GM12878 (cell line): Measurements from ENCODE around the gene THAP11. TPM values are rescaled to one million over a fixed set of nuclear protein-coding genes. Genes with fewer than 3 reads are reported as not detected.

Experiments
- ATAC-seq: fragments of 200-7000 bp; cut with Tn5 transposase; 3 replicates; pipeline ENCODE4 v1.9.1; 2020; ENCODE audit warnings: mild to moderate bottlenecking, moderate library complexity
- BruUV-seq: library from RNA; stranded (reverse); fragments of 400-500 nt; replicated peaks from 2 replicates; lab custom pipeline; 2021; lab: Mats Ljungman, UMichigan
- CTCF ChIA-PET: fragments of 300-600 bp; sonication (Branson Sonifier 250); formaldehyde crosslinking; extraction: SDS; loops from one replicate; lab custom pipeline; 2021; ENCODE audit warnings: inconsistent platforms; lab: Yijun Ruan, JAX
- POLR2A ChIA-PET: fragments of 350-600 bp; formaldehyde crosslinking; extraction: SDS; loops from one replicate; lab custom pipeline; 2021; ENCODE audit warnings: inconsistent platforms; lab: Charles Lee
- RAD21 ChIA-PET: fragments of 300-600 bp; sonication (Branson Sonifier 250); formaldehyde crosslinking; loops from one replicate; lab custom pipeline; 2023; ENCODE audit warnings: antibody characterized with exemption; ENCODE audit not compliant: unreplicated experiment; lab: Charles Lee
- SMC1A ChIA-PET: fragments of 300-600 bp; sonication (Branson Sonifier 250); formaldehyde crosslinking; loops from one replicate; lab custom pipeline; 2023; ENCODE audit not compliant: unreplicated experiment, uncharacterized antibody; lab: Charles Lee
- DNase-seq: peaks from one replicate; pipeline ENCODE4 v3.0.0-alpha.2; 2011; ENCODE audit warnings: low read depth, low spot score
- FAIRE-seq: peaks from 3 replicates; lab custom pipeline; 2011; peaks lifted over from hg19 to GRCh38; lab: Jason Lieb, UNC
- H2AFZ ChIP-seq: 2 replicates; pipeline ENCODE4 v1.6.0; 2011; ENCODE audit warnings: low read depth, low read length, control low read depth; ENCODE audit not compliant: control insufficient read depth
- H3K27ac ChIP-seq: 2 replicates; pipeline ENCODE4 v1.5.1; 2011; ENCODE audit warnings: control low read depth; ENCODE audit not compliant: control insufficient read depth, insufficient read depth
- H3K27me3 ChIP-seq, 2 experiments: replicated peaks in 1 of 2; 2 replicates each; pipeline versions ENCODE4 v1.6.0 to v1.6.1; 2011; ENCODE audit warnings: low read length in 1 of 2; ENCODE audit not compliant: control insufficient read depth in 2 of 2, insufficient read depth in 2 of 2
- H3K36me3 ChIP-seq, 2 experiments: 2 replicates each; pipeline ENCODE4 v1.5.1; 2011; ENCODE audit warnings: low read length in 1 of 2; ENCODE audit not compliant: control insufficient read depth in 2 of 2, insufficient read depth in 2 of 2
- H3K4me1 ChIP-seq: 2 replicates; pipeline ENCODE4 v1.6.1; 2011; ENCODE audit warnings: mild to moderate bottlenecking, low read length, moderate library complexity, mixed read lengths; ENCODE audit not compliant: control insufficient read depth, insufficient read depth
- H3K4me2 ChIP-seq: 2 replicates; pipeline ENCODE4 v1.6.0; 2011; ENCODE audit warnings: control low read depth; ENCODE audit not compliant: control insufficient read depth, insufficient read depth
- H3K4me3 ChIP-seq: fragments of 200-600 bp; sonication (generic); 2 replicates; pipeline ENCODE4 v1.5.1; 2016
- H3K79me2 ChIP-seq: 2 replicates; pipeline ENCODE4 v1.6.0; 2011; ENCODE audit warnings: low read length; ENCODE audit not compliant: control insufficient read depth, insufficient read depth
- H3K9ac ChIP-seq: 2 replicates; pipeline ENCODE4 v1.8.0; 2011; ENCODE audit warnings: low read length, control low read depth, mixed read lengths; ENCODE audit not compliant: control insufficient read depth, insufficient read depth
- H3K9me3 ChIP-seq: replicated peaks from 3 replicates; pipeline ENCODE4 v1.5.1; 2011; ENCODE audit warnings: mild to moderate bottlenecking, low read length; ENCODE audit not compliant: control insufficient read depth, insufficient read depth
- H4K20me1 ChIP-seq: 2 replicates; pipeline ENCODE4 v1.6.0; 2011; ENCODE audit not compliant: control insufficient read depth, insufficient read depth
- ASH2L ChIP-seq: fragments of 300-600, 200-600 bp; sonication (generic); IDR thresholded peaks from 2 replicates; pipeline ENCODE4 v1.6.1; 2017; ENCODE audit warnings: low read depth, mild to moderate bottlenecking, borderline replicate concordance
- DPF2 ChIP-seq: fragments of 450-650 bp; IDR thresholded peaks from 2 replicates; pipeline ENCODE4 v1.6.1; 2017; ENCODE audit warnings: mild to moderate bottlenecking
- FOXM1 ChIP-seq: IDR thresholded peaks from 2 replicates; pipeline ENCODE4 v1.6.1; 2012; ENCODE audit warnings: low read depth, mild to moderate bottlenecking, inconsistent platforms, low read length, moderate library complexity
- RUNX3 ChIP-seq: IDR thresholded peaks from 2 replicates; pipeline ENCODE4 v1.6.1; 2012; ENCODE audit warnings: low read length, inconsistent platforms
- WGBS: methylation state at CpG from one replicate; pipeline ENCODE4 v1.1.6; 2016; ENCODE audit warnings: low lambda C conversion rate; ENCODE audit not compliant: insufficient replicate concordance, insufficient coverage; ENCODE audit errors: missing lambda C conversion rate; 5-methylcytosine and 5-hydroxymethylcytosine counted together
- in situ Hi-C: fragments of 300-500 bp; cut with MboI; formaldehyde crosslinking; loops from 9 replicates; pipeline ENCODE4 v1.14.3; 2018; ENCODE audit warnings: mixed read lengths
- intact Hi-C: fragments of 100-400 bp; cut with micrococcal nuclease; formaldehyde crosslinking; loops from one replicate; pipeline ENCODE4 v1.14.2; 2022; ENCODE audit not compliant: unreplicated experiment
- polyA plus RNA-seq, 11 experiments: library from polyadenylated mRNA; depleted of rRNA in 4 of 11; unstranded in 6 of 11; stranded (reverse) in 5 of 11; fragments of >200 nt; fragmentation: Nextera tagmentation in 4 of 11; fragmentation: Illumina TruSeq in 1 of 11; extraction: Ambion mirVana in 4 of 11; extraction: Trizol in 1 of 11; gene quantifications; 1 replicate in 1 of 11; 2 replicates in 10 of 11; pipeline versions ENCODE4 v1.2.1 to v1.2.3, GENCODE V29; 2011 to 2016; ENCODE audit warnings: inconsistent platforms in 2 of 11, missing spikeins in 2 of 11, low read depth in 1 of 11
- total RNA-seq, 4 experiments: library from RNA; depleted of rRNA in 3 of 4; stranded (reverse); fragments of >200 nt in 3 of 4; fragmentation: Illumina TruSeq in 1 of 4; extraction: Trizol in 1 of 4; gene quantifications; 2 replicates each; pipeline versions ENCODE4 v1.2.1 to v1.2.3, GENCODE V29; 2013 to 2021
- TF ChIP-seq, protein P1 (sequence below), 3 experiments: IDR thresholded peaks in 2 of 3; conservative IDR thresholded peaks in 1 of 3; 2 replicates each; pipeline ENCODE4 v1.5.1; 2011; ENCODE audit warnings: low read depth in 3 of 3, low read length in 3 of 3, mild to moderate bottlenecking in 3 of 3, control low read depth in 2 of 3, moderate library complexity in 2 of 3, inconsistent platforms in 1 of 3, mixed read lengths in 1 of 3; ENCODE audit not compliant: control insufficient read depth in 2 of 3, insufficient read depth in 1 of 3; ENCODE audit errors: extremely low read depth in 1 of 3

Gene THAP11
- total and polyA plus RNA-seq, 10 of the 15 experiments (the other 5 are each of a cell fraction or from before 2014, with no cell fraction given), result 2.5 to 36.7 (median 21.4) TPM

DNA sequence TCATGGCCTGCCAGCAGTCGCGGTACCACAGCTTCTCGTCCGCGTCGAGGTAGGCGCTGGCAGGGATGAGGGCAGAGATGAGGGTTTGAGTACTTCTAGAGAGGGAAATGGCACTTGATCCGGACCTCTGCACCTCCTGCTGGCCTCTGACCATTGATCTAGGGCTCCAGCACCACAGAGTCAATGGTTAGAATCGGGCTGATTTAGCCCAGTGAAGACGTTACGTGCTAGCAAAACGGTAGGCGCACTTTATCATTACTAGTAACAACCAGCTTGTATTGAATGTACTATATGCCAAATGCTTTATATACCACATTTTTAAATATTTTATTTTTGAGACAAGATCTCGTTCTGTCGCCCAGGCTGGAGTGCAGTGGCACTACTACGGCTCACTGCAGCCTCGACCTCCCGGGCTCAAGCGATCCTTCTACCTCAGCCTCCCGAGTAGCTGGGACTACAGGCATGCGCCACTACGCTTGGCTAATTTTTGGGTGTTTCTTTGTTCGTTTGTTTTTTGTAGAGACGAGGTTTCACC lies 34.9 kb upstream of the THAP11 start:
- Histone ChIP-seq H3K9me3 (no peaks in the 10 kb centered on the region), H3K36me3 (0 out of 4 replicates have a peak, but pooled peaks cover 0 to 2% of the 10 kb centered on the region in 2 experiments), H3K27me3 (no peaks in the 10 kb centered on the region), H4K20me1 (no peaks in the 10 kb centered on the region), H3K4me3 (peak overlapping the region; percentile 84), H3K4me2 (peak overlapping the region; percentile 92), H2AFZ (peak overlapping the region; percentile 98), H3K79me2 (peaks cover 34% of the 10 kb centered on the region), H3K27ac (no peak overlapping the region), H3K9ac (no peak overlapping the region; the same call in 1 of the 2 replicates), H3K4me1 (peaks cover 16% of the 10 kb centered on the region)
- POLR2A ChIA-PET, result interaction anchor here (0.5 to 1.3 kb wide), 12 partner anchors 9 to 277 kb away, joined by 3 to 9 read pairs (median 4); partner anchors contain the start of genes NFATC3 and NUTF2
- DNase-seq (no peak), ATAC-seq (peak; percentile 10), FAIRE-seq (no peak)
- RAD21 ChIA-PET, result interaction anchor here (0.8 to 3.0 kb wide), 10 partner anchors 9 to 286 kb away, joined by 3 to 18 read pairs (median 5); partner anchors contain the start of genes GFOD2, NUTF2 and PSMB10
- CTCF ChIA-PET, result interaction anchor here (0.7 to 3.0 kb wide), 11 partner anchors 9 to 318 kb away, joined by 3 to 41 read pairs (median 4); partner anchors contain the start of gene CARMIL2
- in situ Hi-C loops, result no loop called here
- intact Hi-C loops, result loop anchor here (2.0 kb wide), 2 partner anchors 88 to 134 kb away; partner anchors contain the start of gene GFOD2
- WGBS, result 31% methylated on average over 24 of the region's 24 CpGs
- BruUV-seq, result no TSS peak
- SMC1A ChIA-PET, result interaction anchor here (0.6 to 2.0 kb wide), 11 partner anchors 8 to 313 kb away, joined by 3 to 13 read pairs (median 3); no protein-coding TSS in a partner anchor
- TF ChIP-seq DPF2 (0 out of 2 replicates have a peak, but pooled peaks have one; percentile 16), RUNX3 (peak; percentile 8; the same call in 1 of the 2 replicates), FOXM1 (no peak), ASH2L (peak; percentile 8; the same call in 1 of the 2 replicates)
- TF ChIP-seq, protein P1, sequence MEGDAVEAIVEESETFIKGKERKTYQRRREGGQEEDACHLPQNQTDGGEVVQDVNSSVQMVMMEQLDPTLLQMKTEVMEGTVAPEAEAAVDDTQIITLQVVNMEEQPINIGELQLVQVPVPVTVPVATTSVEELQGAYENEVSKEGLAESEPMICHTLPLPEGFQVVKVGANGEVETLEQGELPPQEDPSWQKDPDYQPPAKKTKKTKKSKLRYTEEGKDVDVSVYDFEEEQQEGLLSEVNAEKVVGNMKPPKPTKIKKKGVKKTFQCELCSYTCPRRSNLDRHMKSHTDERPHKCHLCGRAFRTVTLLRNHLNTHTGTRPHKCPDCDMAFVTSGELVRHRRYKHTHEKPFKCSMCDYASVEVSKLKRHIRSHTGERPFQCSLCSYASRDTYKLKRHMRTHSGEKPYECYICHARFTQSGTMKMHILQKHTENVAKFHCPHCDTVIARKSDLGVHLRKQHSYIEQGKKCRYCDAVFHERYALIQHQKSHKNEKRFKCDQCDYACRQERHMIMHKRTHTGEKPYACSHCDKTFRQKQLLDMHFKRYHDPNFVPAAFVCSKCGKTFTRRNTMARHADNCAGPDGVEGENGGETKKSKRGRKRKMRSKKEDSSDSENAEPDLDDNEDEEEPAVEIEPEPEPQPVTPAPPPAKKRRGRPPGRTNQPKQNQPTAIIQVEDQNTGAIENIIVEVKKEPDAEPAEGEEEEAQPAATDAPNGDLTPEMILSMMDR (IDR thresholded peaks at IDR 0.05 in 2 of 3, conservative IDR thresholded peaks at IDR 0.05 in 1 of 3; ENCODE audit: control insufficient read depth in 2 of 3, extremely low read depth in 1 of 3, insufficient read depth in 1 of 3, low read depth in 3 of 3, low read length in 3 of 3), result peak in 1 of 3 experiments; percentile 12; a peak in 1 of 6 replicates
